IPS-15b (cell line): Measurements from ENCODE around the gene SMTNL2.

Source experiments
- H3K27me3 ChIP-seq: one replicate; pipeline ENCODE4 v1.6.1; 2013; ENCODE audit warnings: low read length; ENCODE audit not compliant: control insufficient read depth, insufficient read depth
- H3K36me3 ChIP-seq: one replicate; pipeline ENCODE4 v1.6.1; 2013; ENCODE audit warnings: low read length; ENCODE audit not compliant: control insufficient read depth, insufficient read depth
- H3K4me1 ChIP-seq: one replicate; pipeline ENCODE4 v1.6.1; 2013; ENCODE audit warnings: mild to moderate bottlenecking, low read length; ENCODE audit not compliant: control insufficient read depth, insufficient read depth
- H3K4me3 ChIP-seq: one replicate; pipeline ENCODE4 v1.5.1; 2013; ENCODE audit warnings: low read depth, low read length
- H3K9ac ChIP-seq: one replicate; pipeline ENCODE4 v1.6.1; 2013; ENCODE audit warnings: low read depth, mild to moderate bottlenecking, low read length
- H3K9me3 ChIP-seq: one replicate; pipeline ENCODE4 v1.6.1; 2013; ENCODE audit warnings: mild to moderate bottlenecking, low read length; ENCODE audit not compliant: control insufficient read depth, insufficient read depth

The SMTNL2 gene

DNA sequence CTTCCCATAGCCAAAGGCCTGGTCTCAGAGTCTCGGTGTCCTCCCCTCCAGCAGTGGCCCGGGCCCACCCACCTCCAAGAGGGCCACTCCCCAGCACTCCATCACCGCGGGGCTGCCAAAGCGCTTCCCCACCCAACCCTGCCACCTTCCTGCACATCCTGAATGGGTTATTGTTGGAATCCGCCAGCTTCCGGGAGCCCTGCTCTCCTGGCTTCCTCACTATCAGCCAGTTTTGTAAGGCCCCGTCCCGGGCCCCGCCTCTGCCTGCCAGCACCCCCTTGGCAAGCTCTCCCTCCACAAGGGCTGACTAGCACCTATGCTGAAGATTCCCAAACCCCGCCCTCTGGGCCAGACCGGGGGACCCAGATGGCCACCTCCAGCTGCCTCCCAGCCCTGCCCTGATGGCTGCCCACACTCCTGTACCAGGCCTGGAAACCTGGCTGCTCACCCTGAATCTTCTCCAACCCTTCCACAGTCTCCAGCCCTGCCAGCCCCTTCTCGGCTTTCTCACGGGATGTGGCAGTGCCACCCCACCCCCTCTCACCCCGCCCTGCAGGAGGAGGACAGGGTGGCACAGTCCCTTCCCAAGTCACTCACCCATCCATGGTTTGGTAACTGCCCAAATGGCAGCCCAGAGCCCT lies 43.5 kb upstream of the SMTNL2 start:
- Histone ChIP-seq H3K27me3 (no peaks in the 10 kb centered on the region), H3K4me1 (peaks cover 2% of the 10 kb centered on the region), H3K36me3 (peaks cover 82% of the 10 kb centered on the region)

DNA sequence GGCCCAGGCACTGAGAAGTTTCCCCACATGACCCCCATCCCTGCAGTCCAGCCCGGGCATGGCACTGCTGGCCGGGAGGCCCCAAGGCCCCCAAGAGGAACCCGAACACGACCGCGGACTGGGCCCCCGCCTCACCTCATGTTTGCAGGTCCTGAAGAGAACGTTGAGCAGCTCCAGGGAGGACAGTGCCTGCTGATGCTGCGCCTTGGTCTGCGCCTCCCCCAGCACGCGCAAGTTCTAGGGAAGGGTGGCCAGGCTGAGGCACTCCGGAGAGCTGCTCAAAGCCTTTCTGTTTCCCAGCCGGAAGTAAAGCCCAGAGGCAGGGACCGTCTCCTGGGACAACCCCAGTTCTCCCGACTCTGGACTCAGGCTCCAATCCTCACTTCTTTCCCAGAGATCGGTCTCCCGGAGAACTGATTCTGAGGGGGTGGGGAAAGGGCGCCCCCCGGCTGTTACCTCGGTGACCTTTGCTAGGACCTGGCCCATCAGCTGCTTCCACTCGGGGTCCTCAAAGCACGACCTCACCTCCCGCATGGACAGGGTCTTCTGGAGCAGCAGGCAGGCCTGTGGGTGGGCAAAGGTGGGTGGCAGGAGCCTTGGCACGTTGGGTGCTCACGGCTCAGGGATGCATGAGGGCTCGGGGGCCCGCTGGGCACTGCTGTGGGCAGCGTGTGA lies 42.9 kb upstream of the SMTNL2 start:
- Histone ChIP-seq H3K4me3 (no peak overlapping the region), H3K9ac (no peak overlapping the region), H3K9me3 (no peaks in the 10 kb centered on the region), H3K4me1 (peaks cover 2% of the 10 kb centered on the region), H3K27me3 (no peaks in the 10 kb centered on the region), H3K36me3 (peaks cover 84% of the 10 kb centered on the region)

More for the DNA sequence above, 43.5 kb upstream of the SMTNL2 start:
- H3K4me3 ChIP-seq: no peak overlapping the region
- no peaks in the 10 kb centered on the region for H3K9me3 ChIP-seq
- no peak overlapping the region for H3K9ac ChIP-seq

DNA sequence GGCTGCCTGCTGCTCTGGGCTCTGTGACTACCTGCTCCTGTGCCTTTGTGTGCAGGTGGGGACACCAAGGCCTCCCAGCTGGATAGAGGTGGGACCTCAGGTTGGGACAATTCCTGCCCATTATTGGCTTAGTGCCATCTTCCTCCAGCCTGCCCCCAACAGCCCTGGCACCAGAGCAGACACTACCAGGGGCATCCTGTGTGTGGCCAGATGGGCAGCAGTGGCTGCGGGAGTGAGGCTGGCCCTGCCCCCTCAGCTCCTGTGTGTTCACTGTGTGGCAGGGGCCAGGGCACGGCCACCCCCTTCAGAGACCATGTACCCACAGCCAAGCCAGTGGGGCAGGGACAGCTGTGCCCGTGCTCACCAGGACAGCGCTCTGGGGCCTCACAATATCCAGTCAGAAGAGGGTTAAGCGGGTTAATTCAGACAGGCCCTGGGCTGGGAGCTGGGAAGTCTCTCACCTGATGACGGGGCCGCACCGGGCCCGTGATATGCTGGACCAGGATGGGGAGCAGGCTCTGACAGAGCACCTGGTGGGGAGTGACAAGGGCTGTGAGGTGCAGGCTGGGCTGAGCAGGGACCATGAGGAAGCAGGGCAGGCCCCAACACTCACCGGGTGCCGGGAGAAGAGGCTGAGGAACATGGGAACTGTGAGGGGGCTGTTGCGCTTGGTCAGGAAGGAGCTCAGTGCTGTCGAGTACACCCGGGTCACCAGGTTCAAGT lies 42.2 kb upstream of the SMTNL2 start:
- no peaks in the 10 kb centered on the region for H3K4me1 ChIP-seq
- no peak overlapping the region for H3K4me3 ChIP-seq
- no peaks in the 10 kb centered on the region for H3K9me3 ChIP-seq
- H3K27me3 ChIP-seq: no peaks in the 10 kb centered on the region
- H3K9ac ChIP-seq: no peak overlapping the region
- peaks cover 90% of the 10 kb centered on the region for H3K36me3 ChIP-seq

DNA sequence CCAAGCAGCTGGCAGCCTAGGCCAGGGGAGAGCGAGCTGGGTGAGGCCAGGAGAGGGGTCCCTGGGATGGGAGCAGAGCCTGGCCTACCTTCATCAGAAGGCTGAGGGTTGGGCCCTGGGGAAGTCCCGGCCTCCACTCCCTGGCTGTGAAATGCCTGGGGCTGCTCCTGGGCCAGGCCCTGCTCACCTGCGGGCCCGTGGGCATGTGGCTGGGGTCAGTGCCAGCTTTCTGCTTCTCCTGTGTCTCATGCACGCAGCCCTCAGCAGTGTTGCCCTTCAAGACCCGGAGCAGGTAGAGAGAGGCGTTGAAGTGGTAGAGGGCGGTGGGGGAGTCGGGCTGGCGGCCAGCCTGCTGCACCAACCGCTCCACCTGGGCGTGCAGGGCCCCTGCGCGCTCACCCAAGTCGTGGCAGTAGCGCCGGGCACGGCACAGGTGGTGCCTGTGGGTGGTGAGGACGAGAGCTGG lies 41.6 kb upstream of the SMTNL2 start:
- H3K27me3 ChIP-seq: no peaks in the 10 kb centered on the region
- H3K4me3 ChIP-seq: no peak overlapping the region
- no peak overlapping the region for H3K9ac ChIP-seq
- H3K9me3 ChIP-seq: no peaks in the 10 kb centered on the region
- H3K36me3 ChIP-seq: peaks cover 91% of the 10 kb centered on the region
- no peaks in the 10 kb centered on the region for H3K4me1 ChIP-seq

DNA sequence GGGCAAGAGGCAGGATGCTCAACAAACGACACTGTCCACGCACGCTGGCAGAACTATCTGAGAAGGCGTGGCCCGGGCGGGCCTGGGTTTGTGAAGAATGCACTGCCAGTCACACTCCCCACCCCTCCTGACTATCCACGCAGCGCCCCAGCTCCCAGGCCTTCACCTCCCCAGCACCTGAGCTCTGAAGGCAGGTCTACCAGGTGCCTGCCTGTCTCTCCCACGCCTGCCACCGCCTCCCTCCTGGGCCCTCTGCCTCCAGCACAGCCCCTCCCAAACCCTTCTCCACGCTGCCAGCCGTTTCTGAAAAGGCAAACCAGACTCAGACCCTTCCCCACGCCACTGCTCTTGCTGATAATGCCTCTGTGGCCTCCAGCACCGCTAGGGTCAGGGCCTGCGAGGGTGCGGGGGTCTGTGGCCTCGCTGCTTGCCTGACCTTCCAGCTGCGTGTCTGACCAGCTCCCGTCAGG lies 40.7 kb upstream of the SMTNL2 start:
- H3K4me1 ChIP-seq: no peaks in the 10 kb centered on the region
- no peak overlapping the region for H3K4me3 ChIP-seq
- H3K36me3 ChIP-seq: peaks cover 91% of the 10 kb centered on the region

DNA sequence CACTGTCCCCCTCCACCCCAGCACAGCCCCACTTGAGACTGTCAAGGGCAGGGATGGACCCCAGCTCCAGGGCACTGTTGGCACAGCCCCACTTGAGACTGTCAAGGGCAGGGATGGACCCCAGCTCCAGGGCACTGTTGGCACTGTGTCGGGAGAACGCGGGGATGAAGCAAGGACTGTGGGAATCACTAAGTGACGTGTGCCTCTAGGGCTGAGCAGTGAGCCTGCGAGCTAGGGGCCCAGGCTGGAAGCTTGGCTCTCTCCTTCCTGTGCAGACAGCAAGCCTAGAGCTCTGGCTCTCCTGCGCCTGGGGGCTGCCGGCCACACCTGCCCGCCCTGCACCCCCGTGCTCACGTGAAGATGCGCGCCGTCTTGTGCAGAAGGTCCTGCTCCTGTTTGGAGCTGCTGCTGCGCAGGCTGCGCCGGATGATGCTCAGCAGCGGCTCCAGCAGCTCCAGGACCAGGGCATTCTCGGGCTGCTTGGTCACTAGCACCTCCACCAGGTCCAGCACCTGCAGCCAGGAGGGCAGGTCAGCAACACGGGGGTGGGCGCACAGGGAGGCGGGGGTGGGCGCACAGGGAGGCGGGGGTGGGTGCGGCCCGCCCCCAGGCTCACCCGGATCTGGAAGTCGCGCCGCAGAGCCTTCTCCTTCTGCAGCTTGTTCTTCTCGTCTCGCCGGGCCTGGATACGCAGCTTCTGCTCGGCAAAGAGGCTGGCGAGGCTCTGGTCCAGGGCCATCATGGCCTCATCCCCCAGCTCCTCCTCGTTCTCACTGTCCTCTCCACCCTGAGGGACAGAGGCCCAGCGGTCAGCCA lies 40.0 kb upstream of the SMTNL2 start:
- Histone ChIP-seq H3K9ac (no peak overlapping the region), H3K27me3 (no peaks in the 10 kb centered on the region), H3K36me3 (peaks cover 93% of the 10 kb centered on the region), H3K4me1 (no peaks in the 10 kb centered on the region), H3K4me3 (no peak overlapping the region), H3K9me3 (no peaks in the 10 kb centered on the region)

More for the DNA sequence above, 40.7 kb upstream of the SMTNL2 start:
- Histone ChIP-seq H3K9me3 (no peaks in the 10 kb centered on the region), H3K9ac (no peak overlapping the region), H3K27me3 (no peaks in the 10 kb centered on the region)

DNA sequence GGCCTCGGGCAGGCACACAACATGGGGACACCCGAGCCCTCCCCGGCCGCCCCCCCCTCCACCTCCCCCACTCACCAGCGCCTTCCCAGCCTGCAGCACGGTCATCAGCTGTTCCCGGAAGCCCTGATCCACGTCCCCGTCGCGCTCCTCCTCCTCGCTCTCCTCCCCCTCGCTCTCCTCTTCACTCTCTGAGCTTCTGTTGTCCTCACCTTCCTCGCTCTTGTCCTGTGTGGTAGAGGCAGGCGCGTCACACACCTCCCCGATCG lies 39.4 kb upstream of the SMTNL2 start:
- peaks cover 93% of the 10 kb centered on the region for H3K36me3 ChIP-seq
- no peaks in the 10 kb centered on the region for H3K27me3 ChIP-seq
- no peak overlapping the region for H3K4me3 ChIP-seq
- H3K9me3 ChIP-seq: no peaks in the 10 kb centered on the region
- H3K4me1 ChIP-seq: no peaks in the 10 kb centered on the region
- H3K9ac ChIP-seq: no peak overlapping the region

DNA sequence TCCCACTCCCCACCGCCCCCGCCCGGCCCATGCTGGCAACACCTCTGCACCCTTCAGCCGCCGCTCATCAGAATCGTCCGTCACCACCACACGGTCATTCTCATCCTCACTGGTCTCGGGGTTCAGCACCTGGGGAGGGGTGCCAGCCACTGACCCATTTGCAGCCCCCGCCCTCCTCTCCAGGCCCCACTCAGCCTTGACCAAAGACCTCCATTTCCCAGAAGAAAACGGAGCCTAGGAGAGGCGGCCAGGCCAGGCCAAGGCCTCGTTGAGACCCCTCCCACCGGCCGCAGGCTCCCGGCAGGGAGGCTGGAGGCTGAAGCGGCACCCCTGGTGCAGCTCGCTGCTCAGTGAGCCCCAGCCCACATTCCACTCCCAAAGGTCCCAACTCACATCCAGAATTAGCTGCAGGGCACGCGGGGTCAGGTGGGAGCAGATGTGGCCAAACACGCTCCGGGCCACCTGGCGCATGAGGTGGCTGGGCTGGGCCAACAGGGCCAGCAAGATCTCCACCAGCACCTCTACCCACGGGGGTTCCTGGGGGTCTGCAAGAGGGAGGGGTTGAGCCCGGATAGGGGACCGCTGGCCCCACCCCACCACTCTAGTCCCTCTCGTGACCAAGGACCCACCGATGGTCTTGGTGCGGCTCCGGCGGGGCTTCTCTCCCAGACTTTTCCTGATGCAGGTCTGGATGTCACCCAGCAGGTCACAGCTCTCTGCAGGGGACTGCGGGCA lies 38.9 kb upstream of the SMTNL2 start:
- H3K4me3 ChIP-seq: no peak overlapping the region
- no peaks in the 10 kb centered on the region for H3K9me3 ChIP-seq
- H3K36me3 ChIP-seq: peaks cover 93% of the 10 kb centered on the region
- H3K27me3 ChIP-seq: no peaks in the 10 kb centered on the region
- H3K9ac ChIP-seq: no peak overlapping the region
- no peaks in the 10 kb centered on the region for H3K4me1 ChIP-seq

DNA sequence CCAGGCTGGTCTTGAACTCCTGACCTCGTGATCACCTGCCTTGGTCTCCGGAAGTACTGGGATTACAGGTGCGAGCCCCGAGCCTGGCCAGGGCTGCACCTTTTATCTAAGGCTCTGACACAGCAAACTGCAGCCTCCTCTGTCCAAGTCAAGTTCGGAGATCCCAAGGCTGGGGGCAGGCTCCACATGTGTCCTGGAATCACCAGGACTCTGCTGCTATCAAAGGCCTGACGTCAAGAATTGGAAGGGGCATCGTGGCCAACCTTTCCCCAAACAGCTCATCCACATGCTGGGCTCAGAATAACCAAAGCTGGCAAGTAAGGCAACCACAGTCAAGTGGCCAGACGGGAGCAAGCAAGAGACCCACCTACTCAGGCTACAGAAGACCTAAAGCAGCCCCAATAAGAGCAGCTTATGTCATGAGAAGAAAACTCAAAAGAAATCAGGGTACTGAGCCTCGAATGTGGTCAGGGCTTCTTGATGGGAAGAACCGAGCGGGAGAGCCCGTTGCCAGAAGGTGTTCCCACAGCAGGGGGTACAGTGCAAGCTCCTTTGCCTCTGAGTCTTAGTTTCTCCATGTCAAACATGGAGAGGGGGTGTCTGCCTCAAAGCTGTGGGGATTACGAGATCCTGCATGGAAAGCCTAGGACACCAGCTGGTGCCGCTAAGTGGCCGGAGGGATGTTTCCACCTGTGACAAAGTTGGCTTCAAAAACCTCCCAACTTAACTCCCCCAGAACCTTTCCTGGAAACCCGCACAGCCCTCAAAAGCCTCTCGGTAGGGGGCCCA lies 37.0 kb upstream of the SMTNL2 start:
- H3K36me3 ChIP-seq: peaks cover 92% of the 10 kb centered on the region
- H3K4me1 ChIP-seq: no peaks in the 10 kb centered on the region
- H3K27me3 ChIP-seq: no peaks in the 10 kb centered on the region
- no peak overlapping the region for H3K4me3 ChIP-seq
- no peak overlapping the region for H3K9ac ChIP-seq
- H3K9me3 ChIP-seq: no peaks in the 10 kb centered on the region

DNA sequence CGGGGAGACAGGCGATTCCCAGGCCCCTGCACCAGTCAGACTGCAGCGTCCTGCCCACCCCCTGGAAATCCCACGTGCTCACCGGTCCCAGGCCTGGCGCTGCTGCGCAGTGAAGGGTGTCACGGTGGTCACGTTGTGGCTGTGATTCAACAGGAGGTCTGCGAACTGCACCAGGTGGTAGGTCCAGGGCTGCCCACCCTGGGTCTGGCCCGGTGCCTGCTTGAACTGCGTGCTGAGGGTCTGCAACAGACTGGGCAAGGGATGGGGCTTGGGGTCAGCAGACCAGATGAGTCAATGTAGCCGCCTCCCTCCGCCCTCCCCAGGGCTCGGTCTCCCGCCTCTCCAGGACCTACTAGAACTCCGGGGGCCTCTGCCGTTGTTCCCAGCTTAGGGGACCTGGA lies 36.3 kb upstream of the SMTNL2 start:
- no peaks in the 10 kb centered on the region for H3K27me3 ChIP-seq
- H3K4me3 ChIP-seq: no peak overlapping the region
- no peak overlapping the region for H3K9ac ChIP-seq
- H3K36me3 ChIP-seq: peaks cover 91% of the 10 kb centered on the region
- no peaks in the 10 kb centered on the region for H3K4me1 ChIP-seq
- H3K9me3 ChIP-seq: no peaks in the 10 kb centered on the region
